Measurements from ENCODE around the gene MCMBP. TPM values are rescaled to one million over a fixed set of nuclear protein-coding genes. Genes with fewer than 3 reads are reported as not detected.

MCMBP gene
- polyA plus RNA-seq, 1 of the 3 experiments (the other 2 are of a cell fraction): 33.1 TPM

GRCh38 chr10:119917777-119918176 lies 45.1 kb upstream of the MCMBP start:
- no peak overlapping the region for H3K4me3 ChIP-seq (ENCODE audit: low read depth in 2 of 2, low read length in 1 of 2)
- no peak for TF ChIP-seq EP300 (IDR thresholded peaks at IDR 0.05; ENCODE audit: borderline replicate concordance in 1 of 2, low read depth in 1 of 2, low read length in 1 of 2)
- no peak for TF ChIP-seq POLR2AphosphoS5 (IDR thresholded peaks at IDR 0.05; ENCODE audit: low read depth, low read length)
- TF ChIP-seq SIN3A (IDR thresholded peaks at IDR 0.05; ENCODE audit: borderline replicate concordance, low read depth, low read length): no peak
- TF ChIP-seq SMC3 (IDR thresholded peaks at IDR 0.05; ENCODE audit: low read depth, low read length): 0 out of 2 replicates have a peak, but pooled peaks have one; percentile 11
- no peak for TF ChIP-seq YY1 (IDR thresholded peaks at IDR 0.05; ENCODE audit: low read depth)
- TF ChIP-seq RCOR1 (IDR thresholded peaks at IDR 0.05; ENCODE audit: low read length): no peak
- TF ChIP-seq ELF1 (IDR thresholded peaks at IDR 0.05): no peak
- peak; percentile 44 for TF ChIP-seq CTCF (IDR thresholded peaks at IDR 0.05)
- peak; percentile 32; the same call in 1 of the 2 replicates for TF ChIP-seq RAD21 (IDR thresholded peaks at IDR 0.05; ENCODE audit: low read length)
- TF ChIP-seq FOSL2 (IDR thresholded peaks at IDR 0.05; ENCODE audit: borderline replicate concordance, low read depth): no peak
- no peak overlapping the region for H2AFZ ChIP-seq (ENCODE audit: low read depth)
- no peaks in the 10 kb centered on the region for H3K4me1 ChIP-seq (ENCODE audit: control insufficient read depth in 1 of 2, insufficient read depth in 2 of 2, low read depth in 1 of 2, low read length in 1 of 2)
- H3K9me3 ChIP-seq: no peaks in the 10 kb centered on the region
- CTCF ChIA-PET: interaction anchor here (0.9 to 2.1 kb wide), 2 partner anchors 167 to 313 kb away, joined by 3 to 11 read pairs; no protein-coding TSS in a partner anchor
- no peaks in the 10 kb centered on the region for H4K20me1 ChIP-seq (ENCODE audit: insufficient read depth)
- H3K27me3 ChIP-seq (ENCODE audit: insufficient read depth): no peaks in the 10 kb centered on the region
- no peak overlapping the region for H3K9ac ChIP-seq
- no peak overlapping the region for H3K4me2 ChIP-seq
- H3F3A ChIP-seq (replicated peaks; ENCODE audit: insufficient read depth): peaks cover 4% of the 10 kb centered on the region
- H3K79me2 ChIP-seq (ENCODE audit: insufficient read depth): peaks cover 7% of the 10 kb centered on the region; the same call in 1 of the 2 replicates
- peaks cover 75 to 79% of the 10 kb centered on the region in 2 experiments for H3K36me3 ChIP-seq (replicated peaks in 1 of 2; ENCODE audit: control insufficient read depth in 1 of 2, insufficient read depth in 2 of 2, low read length in 1 of 2)
- no peak overlapping the region for H3K27ac ChIP-seq (ENCODE audit: low read depth in 2 of 2, low read length in 1 of 2)
- WGBS (ENCODE audit: low lambda C conversion rate): 93% methylated on average over 3 of the region's 3 CpGs
- no peak for DNase-seq
- H3K9me2 ChIP-seq: no peaks in the 10 kb centered on the region
- POLR2A ChIA-PET: no interaction called here

- CTCF ChIA-PET: interaction anchor here (1.0 to 1.8 kb wide), 3 partner anchors 10 to 160 kb away, joined by 3 to 6 read pairs (median 4); no protein-coding TSS in a partner anchor
- Histone ChIP-seq H3K9ac (no peak overlapping the region), H3K27ac (ENCODE audit: low read depth in 2 of 2, low read length in 1 of 2) (no peak overlapping the region), H3K9me2 (no peaks in the 10 kb centered on the region), H3K4me3 (ENCODE audit: low read depth in 2 of 2, low read length in 1 of 2) (no peak overlapping the region), H3K79me2 (ENCODE audit: insufficient read depth) (peaks cover 12% of the 10 kb centered on the region; the same call in 1 of the 2 replicates), H3K36me3 (replicated peaks in 1 of 2; ENCODE audit: control insufficient read depth in 1 of 2, insufficient read depth in 2 of 2, low read length in 1 of 2) (peaks cover 53 to 61% of the 10 kb centered on the region in 2 experiments), H3F3A (replicated peaks; ENCODE audit: insufficient read depth) (no peaks in the 10 kb centered on the region), H3K9me3 (no peaks in the 10 kb centered on the region), H3K27me3 (ENCODE audit: insufficient read depth) (no peaks in the 10 kb centered on the region), H3K4me1 (ENCODE audit: control insufficient read depth in 1 of 2, insufficient read depth in 2 of 2, low read depth in 1 of 2, low read length in 1 of 2) (no peaks in the 10 kb centered on the region), H3K4me2 (no peak overlapping the region), H2AFZ (ENCODE audit: low read depth) (no peak overlapping the region), H4K20me1 (ENCODE audit: insufficient read depth) (no peaks in the 10 kb centered on the region)
- no peak for DNase-seq
- WGBS (ENCODE audit: low lambda C conversion rate): over 99% methylated on average over 6 of the region's 6 CpGs
- POLR2A ChIA-PET: no interaction called here
- TF ChIP-seq USF2 (IDR thresholded peaks at IDR 0.05; ENCODE audit: borderline replicate concordance, low read depth, low read length) (no peak), FOXM1 (IDR thresholded peaks at IDR 0.05; ENCODE audit: low read depth) (no peak), SMC3 (IDR thresholded peaks at IDR 0.05; ENCODE audit: low read depth, low read length) (no peak), JUND (IDR thresholded peaks at IDR 0.05) (no peak), RAD21 (IDR thresholded peaks at IDR 0.05; ENCODE audit: low read length) (no peak), TEAD4 (IDR thresholded peaks at IDR 0.05; ENCODE audit: borderline replicate concordance, insufficient read depth) (no peak), CTCF (IDR thresholded peaks at IDR 0.05) (no peak), REST (IDR thresholded peaks at IDR 0.05; ENCODE audit: low read depth, low read length) (no peak), FOSL2 (IDR thresholded peaks at IDR 0.05; ENCODE audit: borderline replicate concordance, low read depth) (no peak), USF1 (IDR thresholded peaks at IDR 0.05; ENCODE audit: borderline replicate concordance, low read depth) (no peak), POLR2AphosphoS5 (IDR thresholded peaks at IDR 0.05; ENCODE audit: low read depth, low read length) (no peak), YY1 (IDR thresholded peaks at IDR 0.05; ENCODE audit: low read depth) (no peak), NRF1 (IDR thresholded peaks at IDR 0.05; ENCODE audit: low read depth, low read length) (no peak), EP300 (IDR thresholded peaks at IDR 0.05; ENCODE audit: borderline replicate concordance in 1 of 2, low read depth in 1 of 2, low read length in 1 of 2) (no peak)
These were observed 38.0 kb upstream of the MCMBP start for GRCh38 chr10:119910689-119911088.

Measured in SK-N-SH (cell line).